Measurements from ENCODE around the gene DNAH3. TPM values are rescaled to one million over a fixed set of nuclear protein-coding genes. Genes with fewer than 3 reads are reported as not detected.
"Not testable (repeated sequence)": the region's sequence is repeated elsewhere in the genome, so short reads cannot be mapped to it uniquely, and the experiment has no call there.

DNAH3 gene
- total RNA-seq, 1 donor from 2014 or later = 0.19 TPM

GRCh38 chr16:20976576-20976975 is 174.1 kb downstream of the DNAH3 start:
- H3K36me3 Mint-ChIP-seq (ENCODE audit: insufficient read depth) = no peaks in the 10 kb centered on the region
- no peak for DNase-seq (ENCODE audit: low spot score, unreplicated experiment)

GRCh38 chr16:20973201-20973600 is 177.4 kb downstream of the DNAH3 start:
- not testable (repeated sequence) for H3K27ac Mint-ChIP-seq; H3K9me3 Mint-ChIP-seq (ENCODE audit: low read depth); DNase-seq (ENCODE audit: low spot score, unreplicated experiment); H3K4me3 Mint-ChIP-seq (ENCODE audit: low read depth); H3K36me3 Mint-ChIP-seq (ENCODE audit: insufficient read depth); H3K27me3 Mint-ChIP-seq; H3K4me1 Mint-ChIP-seq (ENCODE audit: low read depth)

More at GRCh38 chr16:20976576-20976975, 174.1 kb downstream of the DNAH3 start:
- TF ChIP-seq, protein P1, sequence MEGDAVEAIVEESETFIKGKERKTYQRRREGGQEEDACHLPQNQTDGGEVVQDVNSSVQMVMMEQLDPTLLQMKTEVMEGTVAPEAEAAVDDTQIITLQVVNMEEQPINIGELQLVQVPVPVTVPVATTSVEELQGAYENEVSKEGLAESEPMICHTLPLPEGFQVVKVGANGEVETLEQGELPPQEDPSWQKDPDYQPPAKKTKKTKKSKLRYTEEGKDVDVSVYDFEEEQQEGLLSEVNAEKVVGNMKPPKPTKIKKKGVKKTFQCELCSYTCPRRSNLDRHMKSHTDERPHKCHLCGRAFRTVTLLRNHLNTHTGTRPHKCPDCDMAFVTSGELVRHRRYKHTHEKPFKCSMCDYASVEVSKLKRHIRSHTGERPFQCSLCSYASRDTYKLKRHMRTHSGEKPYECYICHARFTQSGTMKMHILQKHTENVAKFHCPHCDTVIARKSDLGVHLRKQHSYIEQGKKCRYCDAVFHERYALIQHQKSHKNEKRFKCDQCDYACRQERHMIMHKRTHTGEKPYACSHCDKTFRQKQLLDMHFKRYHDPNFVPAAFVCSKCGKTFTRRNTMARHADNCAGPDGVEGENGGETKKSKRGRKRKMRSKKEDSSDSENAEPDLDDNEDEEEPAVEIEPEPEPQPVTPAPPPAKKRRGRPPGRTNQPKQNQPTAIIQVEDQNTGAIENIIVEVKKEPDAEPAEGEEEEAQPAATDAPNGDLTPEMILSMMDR (IDR thresholded peaks at IDR 0.05; ENCODE audit: unreplicated experiment) = no peak
- H3K4me3 Mint-ChIP-seq (ENCODE audit: low read depth) = no peak overlapping the region
- H3K9me3 Mint-ChIP-seq (ENCODE audit: low read depth) = no peaks in the 10 kb centered on the region
- no peaks in the 10 kb centered on the region for H3K27me3 Mint-ChIP-seq
- no peaks in the 10 kb centered on the region for H3K4me1 Mint-ChIP-seq (ENCODE audit: low read depth)
- H3K27ac Mint-ChIP-seq = no peak overlapping the region

DNA sequence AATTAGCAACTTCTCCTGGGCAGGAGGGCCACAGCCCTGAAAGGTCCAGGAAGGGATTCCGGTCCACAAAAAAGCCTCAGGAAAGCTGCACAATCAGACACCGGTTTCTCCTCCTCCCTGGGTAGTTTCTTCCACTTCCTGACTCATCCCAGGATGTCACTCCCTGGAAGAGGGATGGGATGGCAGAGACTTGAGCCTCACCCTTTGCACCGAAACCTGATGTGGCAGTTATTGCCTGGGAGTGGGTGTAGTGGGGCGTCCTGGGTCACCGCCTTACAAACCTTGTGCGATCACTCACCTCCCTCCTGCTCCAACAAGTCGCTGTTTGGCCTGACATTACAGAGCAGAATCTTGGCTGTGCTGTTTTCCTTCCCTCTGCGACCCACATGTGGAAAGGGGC is 179.2 kb downstream of the DNAH3 start:
- H3K27me3 Mint-ChIP-seq = peaks cover 8% of the 10 kb centered on the region
- H3K27ac Mint-ChIP-seq = no peak overlapping the region
- DNase-seq (ENCODE audit: low spot score, unreplicated experiment) = no peak
- H3K4me3 Mint-ChIP-seq (ENCODE audit: low read depth) = no peak overlapping the region
- TF ChIP-seq, protein P1 (IDR thresholded peaks at IDR 0.05; ENCODE audit: unreplicated experiment) = no peak
- H3K9me3 Mint-ChIP-seq (ENCODE audit: low read depth) = no peaks in the 10 kb centered on the region
- H3K4me1 Mint-ChIP-seq (ENCODE audit: low read depth) = peaks cover 2% of the 10 kb centered on the region
- H3K36me3 Mint-ChIP-seq (ENCODE audit: insufficient read depth) = no peaks in the 10 kb centered on the region

DNA sequence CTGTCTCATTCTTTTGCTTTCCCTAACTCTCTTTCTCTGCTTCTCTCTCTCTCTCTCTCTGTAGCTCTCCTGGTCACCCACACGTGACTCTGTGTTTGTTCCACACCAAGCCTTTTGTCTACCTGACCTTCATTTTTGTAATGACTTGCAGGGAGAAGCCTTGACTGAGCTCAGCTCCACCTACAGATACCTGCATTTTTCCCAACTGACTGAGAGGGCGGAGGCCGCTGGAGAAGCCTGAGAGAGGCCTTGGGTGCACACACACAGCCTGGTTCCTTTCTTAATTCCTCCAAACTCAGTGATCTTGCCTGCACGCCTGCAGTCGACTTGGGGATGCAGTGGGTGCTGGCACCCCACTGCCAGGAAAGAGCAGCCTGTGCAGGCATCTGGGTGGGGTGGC is 181.3 kb downstream of the DNAH3 start:
- Mint-ChIP-seq H3K27me3 (peaks cover 8% of the 10 kb centered on the region), H3K9me3 (ENCODE audit: low read depth) (no peaks in the 10 kb centered on the region), H3K27ac (no peak overlapping the region), H3K4me3 (ENCODE audit: low read depth) (no peak overlapping the region), H3K4me1 (ENCODE audit: low read depth) (peaks cover 2% of the 10 kb centered on the region), H3K36me3 (ENCODE audit: insufficient read depth) (no peaks in the 10 kb centered on the region)
- no peak for DNase-seq (ENCODE audit: low spot score, unreplicated experiment)
- TF ChIP-seq, protein P1 (IDR thresholded peaks at IDR 0.05; ENCODE audit: unreplicated experiment) = no peak

DNA sequence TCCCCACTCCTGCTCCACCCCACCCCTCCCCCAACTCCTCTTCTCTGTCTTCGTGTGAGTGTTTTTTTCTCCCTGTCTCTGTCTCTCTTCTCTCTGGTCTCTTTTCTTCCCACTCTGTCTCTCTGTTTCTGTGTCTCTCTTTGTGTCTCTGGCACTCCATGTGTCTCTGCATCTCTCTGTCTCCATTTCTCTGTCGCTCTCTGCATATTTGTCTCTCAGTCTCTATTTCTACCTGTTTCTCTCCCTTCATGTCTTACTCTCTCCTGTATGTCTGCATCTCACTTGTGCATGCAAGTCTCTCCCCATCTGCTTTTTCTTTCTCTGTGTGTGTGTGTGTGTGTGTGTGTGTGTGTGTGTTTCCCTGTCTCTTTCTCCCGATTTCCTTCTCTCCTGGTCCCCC is 181.9 kb downstream of the DNAH3 start:
- Mint-ChIP-seq H3K9me3 (ENCODE audit: low read depth) (no peaks in the 10 kb centered on the region), H3K27ac (no peak overlapping the region), H3K27me3 (peaks cover 8% of the 10 kb centered on the region), H3K4me1 (ENCODE audit: low read depth) (peaks cover 2% of the 10 kb centered on the region), H3K36me3 (ENCODE audit: insufficient read depth) (no peaks in the 10 kb centered on the region), H3K4me3 (ENCODE audit: low read depth) (no peak overlapping the region)
- TF ChIP-seq, protein P1 (IDR thresholded peaks at IDR 0.05; ENCODE audit: unreplicated experiment) = no peak
- no peak for DNase-seq (ENCODE audit: low spot score, unreplicated experiment)

DNA sequence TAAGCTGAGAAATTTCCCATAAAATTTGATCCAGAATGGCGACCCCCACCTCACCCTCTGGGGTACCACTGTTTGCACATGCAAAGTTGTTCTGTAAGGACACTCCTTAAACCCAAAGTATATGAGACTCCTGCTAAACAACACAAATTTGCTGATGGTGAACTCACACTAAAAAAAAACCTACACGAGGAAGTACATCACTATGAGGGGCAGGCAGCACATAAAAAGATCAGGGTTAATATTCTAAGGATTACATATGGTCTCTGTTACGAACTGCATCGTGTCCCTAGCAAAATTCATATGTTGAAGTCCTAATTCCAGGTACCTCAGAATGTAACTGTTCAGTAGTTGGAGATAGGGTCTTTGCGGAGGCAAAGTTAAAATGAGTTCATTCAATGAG is 189.7 kb downstream of the DNAH3 start:
- DNase-seq (ENCODE audit: low spot score, unreplicated experiment) = no peak
- H3K27me3 Mint-ChIP-seq = no peaks in the 10 kb centered on the region
- TF ChIP-seq, protein P1 (IDR thresholded peaks at IDR 0.05; ENCODE audit: unreplicated experiment) = no peak
- no peaks in the 10 kb centered on the region for H3K4me1 Mint-ChIP-seq (ENCODE audit: low read depth)
- no peak overlapping the region for H3K27ac Mint-ChIP-seq
- H3K9me3 Mint-ChIP-seq (ENCODE audit: low read depth) = no peaks in the 10 kb centered on the region
- H3K36me3 Mint-ChIP-seq (ENCODE audit: insufficient read depth) = no peaks in the 10 kb centered on the region
- H3K4me3 Mint-ChIP-seq (ENCODE audit: low read depth) = no peak overlapping the region

Measured in progenitor cell of endocrine pancreas (in vitro differentiated cells).